ENCODE data around the gene TBC1D23. TPM values are rescaled to one million over a fixed set of nuclear protein-coding genes. Genes with fewer than 3 reads are reported as not detected.

Gene TBC1D23
- total RNA-seq (2022; extraction: Qiagen RNA extraction), result 11.0 to 15.0 TPM (median 12.9 TPM) in 5 replicates

DNA sequence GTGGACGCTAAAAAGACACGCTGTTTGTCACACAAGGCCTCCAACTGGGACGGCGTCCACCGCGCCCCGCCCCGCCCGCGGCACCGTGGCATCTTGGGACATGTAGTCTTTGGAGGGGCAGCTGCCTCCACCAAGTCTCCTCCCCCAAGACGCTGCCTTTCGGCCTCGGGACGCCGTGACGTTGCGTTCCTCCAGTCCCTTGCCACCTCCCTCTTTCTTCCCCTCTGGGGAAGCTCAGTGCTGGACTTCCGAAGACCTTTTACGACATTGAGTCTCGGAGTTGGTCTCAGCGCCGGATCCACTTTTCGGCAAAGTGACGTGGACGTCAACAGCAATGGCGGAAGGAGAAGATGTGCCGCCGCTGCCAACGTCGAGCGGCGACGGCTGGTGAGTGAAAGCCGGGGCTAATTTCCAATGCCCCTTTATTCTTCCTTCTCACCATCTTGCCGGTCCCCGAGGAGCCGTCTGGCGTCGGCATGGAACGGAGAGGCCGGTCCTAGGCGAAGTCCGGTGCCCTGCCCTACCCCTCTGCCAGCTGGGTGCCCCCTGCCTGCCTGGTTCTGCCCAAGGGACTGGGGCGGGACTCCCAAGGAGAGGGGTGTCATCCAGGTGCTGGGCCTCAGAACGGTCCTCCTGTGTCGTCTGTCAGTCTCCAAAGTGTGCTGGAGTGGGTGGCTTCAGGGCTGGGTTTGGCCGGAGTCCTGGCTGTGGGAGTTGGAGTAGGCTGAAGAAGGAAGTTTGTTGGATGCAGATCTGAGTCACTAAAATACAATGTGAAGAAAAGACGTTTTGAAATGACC, at the start of gene TBC1D23:
TBC1D23 (plus strand) TSS at position 308 of the 800 bp plus-strand sequence; CDS start at position 335, 27 bp downstream.

GRCh38 chr3:100334488-100335351, 73.9 kb downstream of the TBC1D23 start, which contains the start of gene NIT2:
Gene NIT2, plus strand, starts transcription at chr3:100334757. Its CDS starts 35 bp downstream, at chr3:100334792.

Other genes starting within 250 kb of the TBC1D23 start
- 0.14 to 0.29 TPM (median 0.21 TPM) in 5 replicates for gene FILIP1L, start 146.5 kb upstream of the TBC1D23 start, total RNA-seq (2022; extraction: Qiagen RNA extraction)
- gene NIT2, start 73.8 kb downstream of the TBC1D23 start, total RNA-seq (2022; extraction: Qiagen RNA extraction), result 66.0 to 93.9 TPM (median 89.9 TPM) in 5 replicates
- 42.6 to 58.3 TPM (median 47.6 TPM) in 5 replicates for gene TOMM70, start 140.1 kb downstream of the TBC1D23 start, total RNA-seq (2022; extraction: Qiagen RNA extraction)
- gene LNP1, start 140.5 kb downstream of the TBC1D23 start, total RNA-seq (2022; extraction: Qiagen RNA extraction), result 0.77 to 0.94 TPM (median 0.81 TPM) in 5 replicates
- 1.8 to 2.4 TPM (median 2.2 TPM) in 5 replicates for gene TMEM45A, start 231.6 kb downstream of the TBC1D23 start, total RNA-seq (2022; extraction: Qiagen RNA extraction)